Astrocyte of the spinal cord (primary cell): ENCODE measurements around the gene PKD2L1.
"Not testable (repeated sequence)": the region's sequence is repeated elsewhere in the genome, so short reads cannot be mapped to it uniquely, and the experiment has no call there.

Experiments used
- DNase-seq: peaks from one replicate; pipeline ENCODE4 v3.0.0; 2011; ENCODE audit warnings: low read depth, low spot score
- H3K4me3 ChIP-seq: 2 replicates; pipeline ENCODE4 v1.5.1; 2011; ENCODE audit warnings: low read depth, mild to moderate bottlenecking, low read length, moderate library complexity
- in situ Hi-C: cut with HindIII; loops from 2 replicates; pipeline ENCODE4 v1.10.0; 2017; ENCODE audit warnings: low sequenced_read_pairs
- TF ChIP-seq, protein P1 (sequence below): IDR thresholded peaks from 2 replicates; pipeline ENCODE4 v1.5.1; 2012; ENCODE audit warnings: low read depth, mild to moderate bottlenecking, low read length, inconsistent platforms

The PKD2L1 gene

GRCh38 chr10:100286051-100287033 lies 43.7 kb downstream of the PKD2L1 start, which contains the start of gene BLOC1S2:
Gene BLOC1S2 (minus strand): TSS chr10:100286680. CDS start chr10:100286659, 21 bp downstream.
- peak; percentile 90 for DNase-seq
- H3K4me3 ChIP-seq = peak within 1 kb of the TSS; percentile 75
- TF ChIP-seq, protein P1, sequence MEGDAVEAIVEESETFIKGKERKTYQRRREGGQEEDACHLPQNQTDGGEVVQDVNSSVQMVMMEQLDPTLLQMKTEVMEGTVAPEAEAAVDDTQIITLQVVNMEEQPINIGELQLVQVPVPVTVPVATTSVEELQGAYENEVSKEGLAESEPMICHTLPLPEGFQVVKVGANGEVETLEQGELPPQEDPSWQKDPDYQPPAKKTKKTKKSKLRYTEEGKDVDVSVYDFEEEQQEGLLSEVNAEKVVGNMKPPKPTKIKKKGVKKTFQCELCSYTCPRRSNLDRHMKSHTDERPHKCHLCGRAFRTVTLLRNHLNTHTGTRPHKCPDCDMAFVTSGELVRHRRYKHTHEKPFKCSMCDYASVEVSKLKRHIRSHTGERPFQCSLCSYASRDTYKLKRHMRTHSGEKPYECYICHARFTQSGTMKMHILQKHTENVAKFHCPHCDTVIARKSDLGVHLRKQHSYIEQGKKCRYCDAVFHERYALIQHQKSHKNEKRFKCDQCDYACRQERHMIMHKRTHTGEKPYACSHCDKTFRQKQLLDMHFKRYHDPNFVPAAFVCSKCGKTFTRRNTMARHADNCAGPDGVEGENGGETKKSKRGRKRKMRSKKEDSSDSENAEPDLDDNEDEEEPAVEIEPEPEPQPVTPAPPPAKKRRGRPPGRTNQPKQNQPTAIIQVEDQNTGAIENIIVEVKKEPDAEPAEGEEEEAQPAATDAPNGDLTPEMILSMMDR = no peak
- in situ Hi-C loops = no loop called here

DNA sequence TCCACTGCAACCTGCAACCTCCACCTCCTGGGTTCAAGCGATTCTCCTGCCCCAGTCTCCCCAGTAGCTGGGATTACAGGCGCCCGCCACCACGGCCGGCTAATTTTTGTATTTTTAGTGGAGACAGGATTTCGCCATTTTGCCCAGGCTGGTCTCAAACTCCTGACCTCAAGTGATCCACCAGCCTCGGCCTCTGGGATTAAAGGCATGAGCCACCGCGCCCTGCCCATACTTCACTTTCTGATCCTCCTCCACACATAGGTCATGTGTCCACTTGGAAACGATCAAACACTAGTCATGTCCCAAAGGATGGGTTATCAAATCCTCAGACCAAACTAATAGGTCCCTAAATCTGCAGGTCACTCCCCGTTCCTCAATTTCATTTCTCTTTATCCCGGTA lies 44.7 kb downstream of the PKD2L1 start:
- peak overlapping the region; percentile 75 for H3K4me3 ChIP-seq
- DNase-seq, in situ Hi-C loops: not testable (repeated sequence)

- H3K4me3 ChIP-seq = no peak overlapping the region
- in situ Hi-C loops = no loop called here
- TF ChIP-seq, protein P1 = no peak
- DNase-seq = no peak
Observed at GRCh38 chr10:100282907-100283306, 47.1 kb downstream of the PKD2L1 start.

DNA sequence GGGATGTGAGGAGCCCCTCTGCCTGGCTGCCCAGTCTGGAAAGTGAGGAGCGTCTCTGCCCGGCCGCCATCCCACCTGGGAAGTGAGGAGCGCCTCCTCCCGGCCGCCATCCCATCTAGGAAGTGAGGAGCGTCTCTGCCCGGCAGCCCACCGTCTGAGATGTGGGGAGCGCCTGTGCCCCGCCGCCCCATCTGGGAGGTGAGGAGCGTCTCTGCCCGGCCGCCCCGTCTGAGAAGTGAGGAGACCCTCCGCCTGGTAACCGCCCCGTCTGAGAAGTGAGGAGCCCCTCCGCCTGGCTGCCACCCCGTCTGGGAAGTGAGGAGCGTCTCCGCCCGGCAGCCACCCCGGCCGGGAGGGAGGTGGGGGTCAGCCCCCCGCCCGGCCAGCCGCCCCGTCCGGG lies 53.1 kb downstream of the PKD2L1 start:
- DNase-seq, H3K4me3 ChIP-seq, in situ Hi-C loops: not testable (repeated sequence)

DNA sequence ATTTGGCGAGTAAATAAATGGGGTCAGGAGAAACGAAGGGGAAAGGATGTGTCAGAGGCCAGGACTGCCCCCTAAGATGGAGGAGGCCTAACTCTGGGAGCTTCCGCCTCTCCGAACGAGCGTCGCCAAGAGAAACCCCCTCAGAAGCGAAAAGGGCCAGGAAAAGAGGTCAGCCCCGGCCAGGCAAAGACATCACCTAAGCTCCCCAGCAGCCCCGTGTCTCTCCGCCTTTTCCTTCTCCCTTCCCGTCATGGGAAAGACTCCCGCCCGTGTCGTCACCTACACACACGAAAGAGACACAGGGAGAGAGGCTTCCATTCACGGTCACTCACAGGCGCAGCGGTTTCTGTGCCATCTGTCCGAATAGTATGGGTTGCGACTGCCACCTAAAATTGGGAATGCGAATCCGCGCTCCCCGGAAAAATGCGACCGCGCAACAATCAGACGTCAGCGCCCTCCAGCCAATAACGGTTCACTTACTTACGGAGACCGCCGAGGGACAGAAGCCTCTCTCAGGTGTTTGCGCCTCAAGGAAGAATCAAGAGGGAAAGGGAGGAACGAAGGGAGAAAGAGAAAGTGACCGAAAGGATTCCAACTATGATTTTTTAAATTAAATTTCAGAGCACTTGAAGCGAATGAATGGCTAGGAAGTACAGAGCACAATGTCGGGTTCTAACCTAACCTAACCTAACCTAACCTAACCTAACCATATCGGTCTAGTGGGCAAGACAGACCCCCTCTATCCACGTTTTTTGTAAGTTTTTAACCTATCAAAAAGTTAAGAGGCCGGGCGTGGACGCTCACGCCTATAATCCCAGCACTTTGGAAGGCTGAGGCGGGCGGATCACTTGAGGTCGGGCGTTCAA lies 62.6 kb downstream of the PKD2L1 start, which contains the start of gene CWF19L1:
Gene CWF19L1, minus strand, starts transcription at position 400 of the 866 bp plus-strand sequence. Its CDS starts 45 bp downstream, at position 355.
- TF ChIP-seq, protein P1 = no peak
- in situ Hi-C loops = no loop called here
- H3K4me3 ChIP-seq = peak within 1 kb of the TSS; percentile 96
- DNase-seq = peak; percentile 89

DNA sequence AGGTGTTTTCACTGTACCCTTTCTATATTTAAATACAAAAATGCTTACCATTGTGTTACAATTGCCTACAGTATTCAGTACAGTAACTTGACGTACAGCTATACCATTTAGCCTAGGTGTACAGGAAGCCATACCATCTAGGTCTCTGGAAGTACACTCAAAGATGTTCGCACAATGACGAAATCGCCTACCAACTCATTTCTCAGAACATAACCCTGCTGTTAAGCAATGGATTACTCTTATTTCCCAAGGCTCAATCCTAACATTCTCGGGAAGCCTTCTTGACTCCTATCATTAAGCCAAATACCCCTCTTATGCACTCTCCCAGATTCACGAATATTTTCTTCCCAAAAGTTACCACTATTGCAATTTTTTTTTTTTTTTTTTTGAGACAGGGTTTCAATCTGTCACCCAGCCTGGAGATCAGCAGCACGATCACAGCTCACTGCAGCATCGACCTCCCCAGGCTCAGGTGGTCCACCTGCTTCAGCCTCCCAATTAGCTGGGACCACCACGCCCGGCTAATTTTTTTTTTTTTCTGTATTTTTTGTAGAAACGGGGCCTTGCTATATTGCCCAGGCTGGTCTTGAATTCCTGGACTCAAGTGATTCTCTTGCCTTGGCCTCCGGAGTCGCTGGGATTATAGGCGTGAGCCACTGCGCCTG lies 64.1 kb downstream of the PKD2L1 start:
- in situ Hi-C loops = no loop called here
- TF ChIP-seq, protein P1 = no peak
- no peak overlapping the region for H3K4me3 ChIP-seq
- no peak for DNase-seq

DNA sequence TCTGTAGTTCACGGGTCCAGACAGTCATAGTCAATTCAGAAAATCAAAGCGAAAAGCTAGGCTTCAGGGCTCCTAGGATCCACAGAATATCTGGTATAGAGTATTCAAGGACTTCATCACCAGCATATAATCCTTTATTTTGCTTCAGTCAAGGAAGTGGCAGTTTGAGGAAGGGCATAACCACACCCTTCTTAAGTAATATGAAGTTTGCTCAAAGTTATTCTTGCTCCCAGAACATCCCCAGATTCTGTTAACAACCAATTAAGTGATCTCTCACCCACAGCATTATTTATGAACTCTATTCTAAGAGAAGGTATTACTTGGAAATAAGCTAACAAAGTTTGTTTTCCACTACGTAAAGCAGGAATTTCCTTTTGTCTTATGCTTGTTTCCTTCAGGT lies 75.8 kb downstream of the PKD2L1 start:
- in situ Hi-C loops = no loop called here
- H3K4me3 ChIP-seq = no peak overlapping the region
- TF ChIP-seq, protein P1 = no peak
- no peak for DNase-seq
